ENCODE measurements around the gene IL21. TPM values are rescaled to one million over a fixed set of nuclear protein-coding genes. Genes with fewer than 3 reads are reported as not detected.
"Not testable (repeated sequence)": the region's sequence is repeated elsewhere in the genome, so short reads cannot be mapped to it uniquely, and the experiment has no call there.

The IL21 gene
- total RNA-seq, 4 donors from 2014 or later: not detected

DNA sequence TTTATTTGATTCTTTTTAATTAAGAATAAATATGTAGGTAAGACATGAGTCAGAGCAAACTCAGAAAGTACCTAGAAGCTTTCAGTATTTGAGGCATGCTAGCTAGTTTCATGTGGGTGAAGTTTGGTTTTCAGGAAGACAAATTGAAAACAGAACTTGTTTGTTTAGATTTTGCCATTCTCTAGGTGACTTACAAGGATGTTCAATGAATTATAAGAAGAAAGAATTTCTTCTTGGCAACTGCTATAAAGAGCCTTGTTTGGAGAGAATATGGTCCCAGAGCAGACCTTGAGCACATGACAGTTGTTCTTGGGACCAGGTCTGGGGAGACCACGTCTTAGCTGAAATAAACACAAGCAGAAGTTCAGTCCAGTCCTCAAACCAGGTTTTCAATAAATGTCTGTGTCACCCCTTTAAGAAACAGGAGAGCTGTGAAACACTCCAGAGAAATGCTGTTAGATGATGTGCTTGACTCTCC is 38.0 kb upstream of the IL21 start:
- DNase-seq (ENCODE audit: low spot score in 2 of 2): no peak
- TF ChIP-seq, protein P1, sequence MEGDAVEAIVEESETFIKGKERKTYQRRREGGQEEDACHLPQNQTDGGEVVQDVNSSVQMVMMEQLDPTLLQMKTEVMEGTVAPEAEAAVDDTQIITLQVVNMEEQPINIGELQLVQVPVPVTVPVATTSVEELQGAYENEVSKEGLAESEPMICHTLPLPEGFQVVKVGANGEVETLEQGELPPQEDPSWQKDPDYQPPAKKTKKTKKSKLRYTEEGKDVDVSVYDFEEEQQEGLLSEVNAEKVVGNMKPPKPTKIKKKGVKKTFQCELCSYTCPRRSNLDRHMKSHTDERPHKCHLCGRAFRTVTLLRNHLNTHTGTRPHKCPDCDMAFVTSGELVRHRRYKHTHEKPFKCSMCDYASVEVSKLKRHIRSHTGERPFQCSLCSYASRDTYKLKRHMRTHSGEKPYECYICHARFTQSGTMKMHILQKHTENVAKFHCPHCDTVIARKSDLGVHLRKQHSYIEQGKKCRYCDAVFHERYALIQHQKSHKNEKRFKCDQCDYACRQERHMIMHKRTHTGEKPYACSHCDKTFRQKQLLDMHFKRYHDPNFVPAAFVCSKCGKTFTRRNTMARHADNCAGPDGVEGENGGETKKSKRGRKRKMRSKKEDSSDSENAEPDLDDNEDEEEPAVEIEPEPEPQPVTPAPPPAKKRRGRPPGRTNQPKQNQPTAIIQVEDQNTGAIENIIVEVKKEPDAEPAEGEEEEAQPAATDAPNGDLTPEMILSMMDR (IDR thresholded peaks at IDR 0.05): no peak
- TF ChIP-seq POLR2A (IDR thresholded peaks at IDR 0.05) (no peak), EP300 (IDR thresholded peaks at IDR 0.05) (no peak)
- no peak overlapping the region for H3K27ac ChIP-seq
- no peak overlapping the region for H3K4me3 ChIP-seq
- no peaks in the 10 kb centered on the region for H3K4me1 ChIP-seq
- 64 to 76% methylated on average over 1 of the region's 1 CpG for WGBS, 2 donors
- no peaks in the 10 kb centered on the region for H3K36me3 ChIP-seq
- peaks cover 0 to 11% (median 0%) of the 10 kb centered on the region in 4 donors for H3K9me3 ChIP-seq
- H3K27me3 ChIP-seq: no peaks in the 10 kb centered on the region

DNA sequence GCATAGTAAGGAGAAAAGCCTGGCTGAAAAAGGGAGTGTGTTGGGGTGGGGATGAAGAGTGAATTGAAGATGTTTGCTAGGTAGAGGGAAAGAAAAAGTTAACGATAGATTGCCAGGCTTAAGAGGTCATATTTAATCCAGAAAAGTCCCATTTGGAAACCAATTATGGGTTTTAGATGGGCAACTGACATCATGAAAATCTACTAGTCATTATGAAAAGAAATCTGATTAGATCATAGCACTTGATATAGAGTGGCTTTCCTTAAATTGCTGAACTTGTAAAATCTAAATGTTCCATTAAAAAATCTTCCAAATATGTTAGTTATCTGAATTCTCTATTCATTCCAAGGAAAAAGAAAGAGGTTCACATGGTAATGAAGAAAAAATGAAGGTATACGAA is 37.5 kb upstream of the IL21 start:
- 52 to 88% methylated on average over 2 of the region's 2 CpGs for WGBS, 2 donors
- peaks cover 0 to 11% (median 0%) of the 10 kb centered on the region in 4 donors for H3K9me3 ChIP-seq
- TF ChIP-seq EP300 (IDR thresholded peaks at IDR 0.05) (no peak), POLR2A (IDR thresholded peaks at IDR 0.05) (no peak)
- TF ChIP-seq, protein P1 (IDR thresholded peaks at IDR 0.05): no peak
- H3K27me3 ChIP-seq: no peaks in the 10 kb centered on the region
- H3K36me3 ChIP-seq: no peaks in the 10 kb centered on the region
- no peaks in the 10 kb centered on the region for H3K4me1 ChIP-seq
- no peak overlapping the region for H3K27ac ChIP-seq
- no peak for DNase-seq (ENCODE audit: low spot score in 2 of 2)
- H3K4me3 ChIP-seq: no peak overlapping the region

DNA sequence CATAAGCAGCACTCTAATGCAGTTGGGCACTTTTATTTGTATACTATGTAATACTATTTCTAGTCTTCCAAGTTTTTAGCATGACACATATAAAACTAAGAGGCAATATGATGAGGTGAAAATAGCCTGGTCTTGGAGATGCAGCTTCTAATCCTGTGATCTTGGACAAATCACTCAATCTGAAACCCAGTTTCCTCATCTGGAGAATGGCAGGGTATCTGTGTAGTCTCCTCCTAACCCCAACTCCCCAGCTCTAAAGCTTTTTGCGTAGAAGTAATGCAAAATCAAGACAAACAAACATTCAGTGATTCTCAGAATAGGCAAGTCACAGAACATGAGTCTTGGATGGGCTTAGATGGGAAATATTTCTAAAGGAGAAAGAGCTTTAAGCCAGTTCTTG is 36.7 kb upstream of the IL21 start:
- no peak for DNase-seq (ENCODE audit: low spot score in 2 of 2)
- WGBS, 2 donors: 89 to 100% methylated on average over 1 of the region's 1 CpG

DNA sequence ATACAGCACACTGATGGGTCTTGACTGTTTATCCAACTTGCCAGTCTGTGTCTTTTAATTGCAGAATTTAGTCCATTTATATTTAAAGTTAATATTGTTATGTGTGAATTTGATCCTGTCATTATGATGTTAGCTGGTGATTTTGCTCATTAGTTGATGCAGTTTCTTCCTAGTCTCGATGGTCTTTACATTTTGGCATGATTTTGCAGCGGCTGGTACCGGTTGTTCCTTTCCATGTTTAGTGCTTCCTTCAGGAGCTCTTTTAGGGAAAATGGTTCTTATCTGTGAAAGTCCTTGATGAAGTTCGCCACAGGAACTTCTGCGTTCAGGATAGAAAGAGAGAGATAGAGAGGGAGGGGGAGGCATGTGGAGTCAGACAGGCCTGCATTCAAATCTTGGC is 35.7 kb upstream of the IL21 start:
- H3K36me3 ChIP-seq; H3K27me3 ChIP-seq; H3K4me1 ChIP-seq; H3K27ac ChIP-seq; H3K4me3 ChIP-seq; DNase-seq (ENCODE audit: low spot score in 2 of 2): not testable (repeated sequence)
- WGBS, 2 donors: 73 to 76% methylated on average over 5 of the region's 5 CpGs
- H3K9me3 ChIP-seq: peaks cover 0 to 11% (median 0%) of the 10 kb centered on the region in 4 donors

More for the DNA sequence above, 36.7 kb upstream of the IL21 start:
- H3K36me3 ChIP-seq: no peaks in the 10 kb centered on the region
- H3K27ac ChIP-seq: no peak overlapping the region
- peaks cover 0 to 11% (median 0%) of the 10 kb centered on the region in 4 donors for H3K9me3 ChIP-seq
- H3K4me3 ChIP-seq: no peak overlapping the region
- H3K4me1 ChIP-seq: no peaks in the 10 kb centered on the region
- no peaks in the 10 kb centered on the region for H3K27me3 ChIP-seq
- TF ChIP-seq EP300 (IDR thresholded peaks at IDR 0.05) (no peak), POLR2A (IDR thresholded peaks at IDR 0.05) (no peak)
- TF ChIP-seq, protein P1 (IDR thresholded peaks at IDR 0.05): no peak

DNA sequence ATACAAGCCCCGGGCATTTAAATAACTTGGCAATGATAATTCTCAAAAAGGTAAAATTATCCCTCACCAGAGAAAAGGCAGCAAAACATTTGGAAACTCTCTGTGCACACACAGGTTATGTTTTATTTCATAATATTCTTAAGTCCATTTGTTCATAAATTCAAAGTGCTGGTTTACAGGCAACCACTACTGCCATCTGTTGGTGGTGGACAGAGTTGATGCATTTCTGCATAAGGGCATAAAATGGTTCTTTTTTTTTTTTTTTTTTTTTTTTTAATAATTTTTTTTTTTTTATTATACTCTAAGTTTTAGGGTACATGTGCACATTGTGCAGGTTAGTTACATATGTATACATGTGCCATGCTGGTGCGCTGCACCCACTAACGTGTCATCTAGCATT is 31.5 kb upstream of the IL21 start:
- no peaks in the 10 kb centered on the region for H3K36me3 ChIP-seq
- peaks cover 0 to 8% (median 0%) of the 10 kb centered on the region in 4 donors for H3K9me3 ChIP-seq
- no peak overlapping the region for H3K4me3 ChIP-seq
- 95 to 98% methylated on average over 1 of the region's 3 CpGs for WGBS, 2 donors
- no peak overlapping the region for H3K27ac ChIP-seq
- TF ChIP-seq, protein P1 (IDR thresholded peaks at IDR 0.05): peak in 3 of 5 experiments; percentile 21 to 40 (median 39)
- TF ChIP-seq EP300 (IDR thresholded peaks at IDR 0.05) (no peak), POLR2A (IDR thresholded peaks at IDR 0.05) (no peak)
- no peaks in the 10 kb centered on the region for H3K27me3 ChIP-seq
- DNase-seq (ENCODE audit: low spot score in 2 of 2): peak in 1 of 2 donors; percentile 51
- H3K4me1 ChIP-seq: no peaks in the 10 kb centered on the region

DNA sequence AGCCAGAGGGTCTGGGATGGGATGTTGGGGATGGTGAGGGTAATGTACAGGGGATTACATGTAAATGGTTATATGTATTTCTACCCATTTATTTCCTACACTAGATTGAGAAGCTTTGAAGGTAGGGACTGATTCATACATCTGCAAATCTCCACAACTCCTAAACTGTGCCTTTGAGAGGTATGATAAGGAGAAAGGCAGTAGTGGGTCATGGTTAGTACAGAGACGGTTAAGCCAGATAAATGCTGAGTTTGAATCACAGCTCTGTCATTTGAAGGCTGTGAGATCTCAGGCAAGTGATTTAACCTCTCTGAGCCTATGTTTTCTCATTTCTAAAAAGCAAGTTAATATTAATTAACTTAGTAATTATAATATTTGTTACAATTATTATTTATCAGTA is 29.3 kb upstream of the IL21 start:
- Histone ChIP-seq H3K9me3 (no peaks in the 10 kb centered on the region), H3K27me3 (no peaks in the 10 kb centered on the region), H3K4me3 (no peak overlapping the region), H3K4me1 (no peaks in the 10 kb centered on the region), H3K27ac (no peak overlapping the region), H3K36me3 (no peaks in the 10 kb centered on the region)
- 90 to 97% methylated on average over 1 of the region's 1 CpG for WGBS, 2 donors
- no peak for DNase-seq (ENCODE audit: low spot score in 2 of 2)
- TF ChIP-seq EP300 (IDR thresholded peaks at IDR 0.05) (no peak), POLR2A (IDR thresholded peaks at IDR 0.05) (no peak)
- TF ChIP-seq, protein P1 (IDR thresholded peaks at IDR 0.05): no peak
